NCI-H345 treated with DMSO at 0.1 percent for 48 hours (cell line): ENCODE data around the gene MOV10.
"Not testable (repeated sequence)": the region's sequence is repeated elsewhere in the genome, so short reads cannot be mapped to it uniquely, and the experiment has no call there.

Experiments
- DNase-seq: peaks from one replicate; lab custom pipeline; 2025; ENCODE audit not compliant: unreplicated experiment; lab: John Stamatoyannopoulos, UW

MOV10 gene

DNA sequence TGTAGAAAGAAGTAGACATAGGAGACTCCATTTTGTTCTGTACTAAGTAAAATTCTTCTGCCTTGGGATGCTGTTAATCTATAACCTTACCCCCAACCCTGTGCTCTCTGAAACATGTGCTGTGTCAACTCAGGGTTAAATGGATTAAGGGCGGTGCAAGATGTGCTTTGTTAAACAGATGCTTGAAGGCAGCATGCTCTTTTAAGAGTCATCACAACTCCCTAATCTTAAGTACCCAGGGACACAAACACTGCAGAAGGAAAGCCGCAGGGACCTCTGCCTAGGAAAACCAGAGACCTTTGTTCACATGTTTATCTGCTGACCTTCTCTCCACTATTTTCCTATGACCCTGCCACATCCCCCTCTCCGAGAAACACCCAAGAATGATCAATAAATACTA lies 54.6 kb downstream of the MOV10 start:
- DNase-seq = not testable (repeated sequence)

DNA sequence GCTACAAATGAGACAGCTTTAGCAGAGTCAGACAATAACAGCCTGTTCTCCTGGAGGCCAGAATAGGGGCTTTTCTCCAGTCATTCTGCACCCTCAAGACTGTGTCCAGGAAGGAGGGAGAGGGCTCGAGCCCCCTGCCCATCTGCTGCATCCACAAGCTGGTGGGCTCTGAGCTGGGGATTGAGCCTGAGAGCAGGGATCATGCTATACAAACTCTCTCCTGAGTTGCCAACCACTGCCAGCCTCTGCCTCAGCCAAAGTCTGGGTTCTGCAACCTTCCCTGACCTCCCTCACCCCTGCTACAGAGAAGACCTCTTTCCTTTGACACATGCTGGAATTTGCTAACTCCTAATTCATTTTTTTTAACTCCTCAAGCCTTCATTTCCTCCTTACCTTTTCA lies 55.5 kb downstream of the MOV10 start:
- no peak for DNase-seq

DNA sequence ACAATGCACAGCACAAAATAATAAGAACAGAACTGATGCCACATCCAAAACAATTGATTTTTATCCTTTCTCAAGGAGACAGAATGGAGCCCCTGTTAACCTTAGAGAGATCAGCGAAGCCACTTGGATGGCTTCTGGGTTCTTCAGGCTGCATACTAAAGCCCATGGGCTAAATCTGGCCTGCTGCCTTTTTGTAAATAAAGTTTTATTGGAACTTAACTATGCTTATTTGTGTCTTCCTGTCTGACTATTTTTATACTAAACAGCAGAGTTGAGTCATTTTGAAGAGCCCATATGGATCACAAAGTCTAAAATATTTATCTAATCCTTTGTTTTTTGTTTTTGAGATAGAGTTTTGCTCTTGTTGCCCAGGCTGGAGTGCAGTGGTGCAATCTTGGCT lies 57.0 kb downstream of the MOV10 start:
- no peak for DNase-seq

DNA sequence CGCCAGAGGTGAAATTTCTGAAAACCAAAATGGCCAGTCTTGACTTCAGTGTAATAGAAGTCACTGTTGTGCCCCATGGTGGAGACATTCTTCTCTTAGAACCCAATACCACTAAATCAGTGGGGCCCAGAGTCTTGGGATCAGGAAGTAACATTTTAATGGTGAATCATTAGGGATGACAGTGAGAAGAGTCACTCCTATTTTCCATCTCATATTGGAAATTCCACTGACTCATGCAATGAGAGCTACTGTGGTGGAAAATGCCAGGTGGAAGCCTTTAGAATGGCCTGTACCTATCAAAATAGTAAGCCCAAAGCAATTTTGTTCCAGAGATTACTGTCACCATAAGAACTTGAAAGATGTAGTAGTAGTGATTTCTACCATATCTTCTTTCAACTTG lies 61.3 kb downstream of the MOV10 start:
- DNase-seq = no peak

DNA sequence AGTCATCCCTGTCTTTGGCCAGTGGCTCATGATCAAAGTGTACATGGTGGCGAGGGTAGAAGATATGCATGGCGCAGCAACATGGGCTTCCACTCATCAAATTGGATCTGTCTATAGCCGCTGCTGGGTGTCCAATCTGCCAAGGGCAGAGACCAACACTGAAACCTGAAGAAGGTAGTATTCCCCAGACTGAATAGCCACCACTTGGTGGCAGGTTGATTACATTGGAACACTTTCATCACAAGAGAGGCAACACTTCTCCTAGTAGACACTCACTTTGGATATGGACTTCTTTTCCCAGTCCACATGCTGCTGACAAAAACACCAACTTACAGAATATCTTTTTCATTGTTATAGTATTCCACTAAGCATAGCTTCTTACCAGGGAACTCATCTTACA lies 63.1 kb downstream of the MOV10 start:
- no peak for DNase-seq

DNA sequence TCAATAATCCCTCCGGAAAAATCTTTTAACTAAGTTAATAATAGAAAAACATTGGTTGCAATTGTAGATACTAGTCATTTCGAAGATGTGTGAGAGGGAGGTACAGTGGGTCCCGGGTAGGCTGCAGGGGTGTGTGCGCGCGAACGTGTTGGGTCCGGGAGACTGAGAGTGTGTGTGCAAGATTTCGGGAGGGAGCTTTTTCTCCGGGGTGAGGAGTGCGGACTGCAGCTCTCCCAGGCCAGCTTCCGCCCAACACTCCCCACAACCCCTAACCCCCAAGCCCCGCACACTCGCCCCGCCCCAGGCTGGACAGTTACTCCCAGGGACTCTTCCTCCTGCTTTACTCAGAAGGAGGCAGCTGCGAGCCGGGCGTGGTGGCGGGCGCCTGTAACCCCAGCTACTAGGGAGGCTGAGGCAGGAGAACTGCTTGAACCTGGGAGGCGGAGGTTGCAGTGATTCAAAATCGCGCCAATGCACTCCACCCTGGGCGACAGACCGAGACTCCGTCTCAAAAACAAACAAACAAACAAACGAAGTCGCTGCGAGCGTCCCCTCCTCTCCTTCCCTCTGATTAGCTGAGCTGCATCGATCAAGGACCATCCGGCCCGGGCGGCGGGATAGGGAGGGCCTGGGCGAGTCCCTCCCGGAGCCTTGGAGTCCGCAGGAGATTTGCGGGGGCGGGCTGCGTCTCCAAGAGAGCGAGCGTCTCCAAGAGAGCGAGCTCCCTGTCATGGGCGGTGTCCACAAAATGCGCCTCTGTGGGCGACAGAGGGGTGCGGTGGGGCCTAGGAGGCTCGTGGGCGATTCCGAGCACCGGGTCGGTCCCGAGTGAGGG lies 68.9 kb downstream of the MOV10 start:
- no peak for DNase-seq

DNA sequence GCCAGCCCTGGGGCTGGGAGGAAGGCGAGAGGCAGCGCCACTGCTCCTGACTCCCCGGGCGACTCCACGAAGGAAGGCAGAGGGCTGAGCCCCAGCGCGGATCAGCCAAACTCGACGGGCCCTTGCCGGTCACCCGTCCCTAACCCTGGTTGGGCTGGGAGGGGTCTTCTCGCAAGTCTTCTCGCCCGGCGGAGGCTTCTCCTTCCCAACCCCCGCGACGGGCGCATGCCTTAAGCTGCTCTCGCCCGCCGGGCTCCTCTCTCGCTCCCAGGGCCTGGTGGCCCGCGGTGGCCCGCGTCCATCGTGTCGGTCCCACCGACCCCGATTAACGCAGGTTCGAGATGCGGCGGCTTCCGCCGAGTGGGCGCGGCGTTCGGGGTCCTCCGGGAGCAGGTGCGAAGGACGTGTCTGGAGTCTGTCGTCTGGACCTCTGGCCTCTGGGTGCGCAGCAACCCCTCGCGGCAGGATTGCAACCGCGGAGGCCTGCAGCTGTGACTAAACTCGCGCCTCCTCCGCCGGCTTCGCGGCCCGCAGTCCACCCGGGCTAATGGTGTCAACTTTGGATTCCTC lies 69.6 kb downstream of the MOV10 start:
- no peak for DNase-seq

DNA sequence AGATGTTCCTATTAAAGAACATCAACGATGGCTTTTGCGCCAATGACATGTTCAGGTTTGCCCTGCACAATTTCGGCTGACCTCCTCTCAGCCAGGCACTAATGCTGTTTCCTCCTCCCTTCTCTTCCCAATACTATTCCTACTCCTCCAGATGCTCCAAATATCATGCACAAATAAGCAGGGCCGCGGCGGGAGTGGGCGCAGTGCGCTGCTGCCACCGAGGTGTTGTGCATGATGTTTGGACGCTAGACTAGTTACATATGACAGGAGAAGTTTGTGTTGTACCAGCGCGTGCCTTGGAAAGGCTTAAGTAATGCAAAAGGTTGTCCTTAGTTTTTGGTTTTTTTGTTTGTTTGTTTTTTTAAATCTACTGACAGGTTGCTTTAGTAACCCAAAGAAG lies 73.9 kb downstream of the MOV10 start:
- DNase-seq = no peak
